HepG2 (cell line): ENCODE results near the gene RNASE11. TPM values are rescaled to one million over a fixed set of nuclear protein-coding genes. Genes with fewer than 3 reads are reported as not detected.

Experiments
- EEA1 ChIP-seq: sonication (generic); formaldehyde crosslinking; IDR thresholded peaks from 2 replicates; pipeline ENCODE4 v1.5.1; 2020; ENCODE audit warnings: mild to moderate bottlenecking, missing genetic modification reagents, borderline replicate concordance
- ESRRA ChIP-seq: sonication (generic); formaldehyde crosslinking; IDR thresholded peaks from 2 replicates; pipeline ENCODE4 v1.5.1; 2020; ENCODE audit warnings: mild to moderate bottlenecking, low read depth, missing genetic modification reagents
- MAFF ChIP-seq: IDR thresholded peaks from 2 replicates; pipeline ENCODE4 v1.6.1; 2011; ENCODE audit warnings: low read depth, low read length, improper control_type of control experiment
- NKX3-1 ChIP-seq: sonication (generic); formaldehyde crosslinking; IDR thresholded peaks from 2 replicates; pipeline ENCODE4 v1.5.0; 2020; ENCODE audit warnings: missing genetic modification reagents
- POLR2A ChIP-seq, 2 experiments: IDR thresholded peaks; 2 replicates each; pipeline ENCODE4 v1.6.1; 2011; ENCODE audit warnings: low read depth in 2 of 2, low read length in 2 of 2, mild to moderate bottlenecking in 1 of 2, moderate library complexity in 1 of 2; ENCODE audit not compliant: insufficient read depth in 1 of 2
- RBAK ChIP-seq: sonication (generic); formaldehyde crosslinking; IDR thresholded peaks from 2 replicates; pipeline ENCODE4 v1.5.1; 2020; ENCODE audit warnings: mild to moderate bottlenecking, missing genetic modification reagents
- REXO4 ChIP-seq: sonication (generic); formaldehyde crosslinking; IDR thresholded peaks from 2 replicates; pipeline ENCODE4 v1.8.0; 2022; ENCODE audit warnings: missing genetic modification reagents, mild to moderate bottlenecking, borderline replicate concordance
- RXRA ChIP-seq: sonication (generic); formaldehyde crosslinking; IDR thresholded peaks from 2 replicates; pipeline ENCODE4 v1.5.1; 2020; ENCODE audit warnings: missing genetic modification reagents
- RXRB ChIP-seq: IDR thresholded peaks from 2 replicates; pipeline ENCODE4 v1.6.1; 2016; ENCODE audit warnings: borderline replicate concordance, missing genetic modification reagents, missing compliant biosample characterization
- ZNF275 ChIP-seq: sonication (generic); formaldehyde crosslinking; IDR thresholded peaks from 2 replicates; pipeline ENCODE4 v1.8.0; 2022; ENCODE audit warnings: missing genetic modification reagents, mild to moderate bottlenecking, inconsistent platforms, borderline replicate concordance
- ZNF282 ChIP-seq: fragments of 450-650 bp; IDR thresholded peaks from 2 replicates; pipeline ENCODE4 v1.6.1; 2018; ENCODE audit not compliant: partially characterized antibody
- ZNF296 ChIP-seq: sonication (generic); formaldehyde crosslinking; conservative IDR thresholded peaks from 2 replicates; pipeline ENCODE4 v1.5.0; 2020; ENCODE audit warnings: mild to moderate bottlenecking, missing genetic modification reagents
- ZNF44 ChIP-seq: sonication (generic); formaldehyde crosslinking; IDR thresholded peaks from 2 replicates; pipeline ENCODE4 v1.5.1; 2020; ENCODE audit warnings: mild to moderate bottlenecking, missing genetic modification reagents
- ZNF768 ChIP-seq: sonication (generic); formaldehyde crosslinking; IDR thresholded peaks from 2 replicates; pipeline ENCODE4 v1.4.0; 2020; ENCODE audit warnings: missing genetic modification reagents
- ZNF781 ChIP-seq: sonication (generic); formaldehyde crosslinking; IDR thresholded peaks from 2 replicates; pipeline ENCODE4 v1.5.1; 2020; ENCODE audit warnings: borderline replicate concordance, mild to moderate bottlenecking, missing genetic modification reagents; ENCODE audit errors: not compliant biosample characterization
- polyA plus RNA-seq, 8 experiments: library from polyadenylated mRNA; depleted of rRNA in 3 of 8; stranded (reverse) in 7 of 8; unstranded in 1 of 8; fragments of >200 nt; fragmentation: Illumina TruSeq in 4 of 8; extraction: Trizol in 4 of 8; gene quantifications; 2 replicates each; pipeline versions ENCODE4 v1.2.1 to v1.2.3, GENCODE V29; 2011 to 2016; ENCODE audit warnings: low read depth in 4 of 8, missing spikeins in 1 of 8, mixed read lengths in 1 of 8; ENCODE audit not compliant: insufficient read depth in 1 of 8
- total RNA-seq, 5 experiments: library from RNA; depleted of rRNA; stranded (reverse); fragments of >200 nt; fragmentation: Illumina TruSeq; extraction: Trizol; gene quantifications; 2 replicates each; pipeline ENCODE4 v1.2.3, GENCODE V29; 2016; ENCODE audit warnings: low read depth in 1 of 5
- TF ChIP-seq, protein P1 (sequence below): sonication (generic); formaldehyde crosslinking; IDR thresholded peaks from 2 replicates; pipeline ENCODE4 v1.5.1; 2020; ENCODE audit warnings: mild to moderate bottlenecking, missing genetic modification reagents, moderate library complexity
- TF ChIP-seq, protein P2 (sequence below): sonication (generic); formaldehyde crosslinking; IDR thresholded peaks from 2 replicates; pipeline ENCODE4 v1.4.0; 2020; ENCODE audit warnings: missing genetic modification reagents; ENCODE audit errors: not compliant biosample characterization
- TF ChIP-seq, protein P3 (sequence below): sonication (generic); formaldehyde crosslinking; IDR thresholded peaks from 2 replicates; pipeline ENCODE4 v1.5.1; 2020; ENCODE audit warnings: missing genetic modification reagents, mild to moderate bottlenecking, borderline replicate concordance
- TF ChIP-seq, protein P4 (sequence below): sonication (generic); formaldehyde crosslinking; IDR thresholded peaks from 2 replicates; pipeline ENCODE4 v1.4.0; 2020; ENCODE audit warnings: mild to moderate bottlenecking, missing genetic modification reagents, borderline replicate concordance
- TF ChIP-seq, protein P5 (sequence below): sonication (generic); formaldehyde crosslinking; conservative IDR thresholded peaks from 2 replicates; pipeline ENCODE4 v1.8.0; 2022; ENCODE audit warnings: low read depth, missing genetic modification reagents

The RNASE11 gene
- total and polyA plus RNA-seq, 2 of the 13 experiments (the other 11 are each of a cell fraction or from before 2014, with no cell fraction given), result not detected

GRCh38 chr14:20613094-20614037, 25.6 kb upstream of the RNASE11 start (continued):
- TF ChIP-seq RXRA (CRISPR knock-in tag) (peak; percentile 86), EEA1 (no peak), NKX3-1 (CRISPR knock-in tag) (peak; percentile 75; the same call in 1 of the 2 replicates), REXO4 (CRISPR knock-in tag) (no peak), ZNF282 (no peak), ZNF44 (peak; percentile 91), ZNF781 (no peak), RBAK (CRISPR knock-in tag) (no peak), ZNF768 (CRISPR knock-in tag) (peak; percentile 79), ESRRA (CRISPR knock-in tag) (peak; percentile 65), ZNF296 (CRISPR knock-in tag) (no peak), RXRB (peak; percentile 79), ZNF275 (peak; percentile 76; the same call in 1 of the 2 replicates), POLR2A (IDR thresholded peaks at IDR 0.05; ENCODE audit: insufficient read depth in 1 of 2, low read depth in 2 of 2, low read length in 2 of 2) (no peak), MAFF (no peak)
- TF ChIP-seq, protein P1, sequence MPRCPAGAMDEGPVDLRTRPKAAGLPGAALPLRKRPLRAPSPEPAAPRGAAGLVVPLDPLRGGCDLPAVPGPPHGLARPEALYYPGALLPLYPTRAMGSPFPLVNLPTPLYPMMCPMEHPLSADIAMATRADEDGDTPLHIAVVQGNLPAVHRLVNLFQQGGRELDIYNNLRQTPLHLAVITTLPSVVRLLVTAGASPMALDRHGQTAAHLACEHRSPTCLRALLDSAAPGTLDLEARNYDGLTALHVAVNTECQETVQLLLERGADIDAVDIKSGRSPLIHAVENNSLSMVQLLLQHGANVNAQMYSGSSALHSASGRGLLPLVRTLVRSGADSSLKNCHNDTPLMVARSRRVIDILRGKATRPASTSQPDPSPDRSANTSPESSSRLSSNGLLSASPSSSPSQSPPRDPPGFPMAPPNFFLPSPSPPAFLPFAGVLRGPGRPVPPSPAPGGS (CRISPR knock-in tag), result peak; percentile 79; the same call in 1 of the 2 replicates
- TF ChIP-seq, protein P2, sequence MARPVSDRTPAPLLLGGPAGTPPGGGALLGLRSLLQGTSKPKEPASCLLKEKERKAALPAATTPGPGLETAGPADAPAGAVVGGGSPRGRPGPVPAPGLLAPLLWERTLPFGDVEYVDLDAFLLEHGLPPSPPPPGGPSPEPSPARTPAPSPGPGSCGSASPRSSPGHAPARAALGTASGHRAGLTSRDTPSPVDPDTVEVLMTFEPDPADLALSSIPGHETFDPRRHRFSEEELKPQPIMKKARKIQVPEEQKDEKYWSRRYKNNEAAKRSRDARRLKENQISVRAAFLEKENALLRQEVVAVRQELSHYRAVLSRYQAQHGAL (CRISPR knock-in tag), result peak; percentile 42
- TF ChIP-seq, protein P3, sequence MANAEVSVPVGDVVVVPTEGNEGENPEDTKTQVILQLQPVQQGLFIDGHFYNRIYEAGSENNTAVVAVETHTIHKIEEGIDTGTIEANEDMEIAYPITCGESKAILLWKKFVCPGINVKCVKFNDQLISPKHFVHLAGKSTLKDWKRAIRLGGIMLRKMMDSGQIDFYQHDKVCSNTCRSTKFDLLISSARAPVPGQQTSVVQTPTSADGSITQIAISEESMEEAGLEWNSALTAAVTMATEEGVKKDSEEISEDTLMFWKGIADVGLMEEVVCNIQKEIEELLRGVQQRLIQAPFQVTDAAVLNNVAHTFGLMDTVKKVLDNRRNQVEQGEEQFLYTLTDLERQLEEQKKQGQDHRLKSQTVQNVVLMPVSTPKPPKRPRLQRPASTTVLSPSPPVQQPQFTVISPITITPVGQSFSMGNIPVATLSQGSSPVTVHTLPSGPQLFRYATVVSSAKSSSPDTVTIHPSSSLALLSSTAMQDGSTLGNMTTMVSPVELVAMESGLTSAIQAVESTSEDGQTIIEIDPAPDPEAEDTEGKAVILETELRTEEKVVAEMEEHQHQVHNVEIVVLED (CRISPR knock-in tag), result peak; percentile 71; the same call in 1 of the 2 replicates
- TF ChIP-seq, protein P4, sequence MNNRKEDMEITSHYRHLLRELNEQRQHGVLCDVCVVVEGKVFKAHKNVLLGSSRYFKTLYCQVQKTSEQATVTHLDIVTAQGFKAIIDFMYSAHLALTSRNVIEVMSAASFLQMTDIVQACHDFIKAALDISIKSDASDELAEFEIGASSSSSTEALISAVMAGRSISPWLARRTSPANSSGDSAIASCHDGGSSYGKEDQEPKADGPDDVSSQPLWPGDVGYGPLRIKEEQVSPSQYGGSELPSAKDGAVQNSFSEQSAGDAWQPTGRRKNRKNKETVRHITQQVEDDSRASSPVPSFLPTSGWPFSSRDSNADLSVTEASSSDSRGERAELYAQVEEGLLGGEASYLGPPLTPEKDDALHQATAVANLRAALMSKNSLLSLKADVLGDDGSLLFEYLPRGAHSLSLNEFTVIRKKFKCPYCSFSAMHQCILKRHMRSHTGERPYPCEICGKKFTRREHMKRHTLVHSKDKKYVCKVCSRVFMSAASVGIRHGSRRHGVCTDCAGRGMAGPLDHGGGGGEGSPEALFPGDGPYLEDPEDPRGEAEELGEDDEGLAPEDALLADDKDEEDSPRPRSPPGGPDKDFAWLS, result no peak; the same call in 1 of the 2 replicates
- TF ChIP-seq, protein P5, sequence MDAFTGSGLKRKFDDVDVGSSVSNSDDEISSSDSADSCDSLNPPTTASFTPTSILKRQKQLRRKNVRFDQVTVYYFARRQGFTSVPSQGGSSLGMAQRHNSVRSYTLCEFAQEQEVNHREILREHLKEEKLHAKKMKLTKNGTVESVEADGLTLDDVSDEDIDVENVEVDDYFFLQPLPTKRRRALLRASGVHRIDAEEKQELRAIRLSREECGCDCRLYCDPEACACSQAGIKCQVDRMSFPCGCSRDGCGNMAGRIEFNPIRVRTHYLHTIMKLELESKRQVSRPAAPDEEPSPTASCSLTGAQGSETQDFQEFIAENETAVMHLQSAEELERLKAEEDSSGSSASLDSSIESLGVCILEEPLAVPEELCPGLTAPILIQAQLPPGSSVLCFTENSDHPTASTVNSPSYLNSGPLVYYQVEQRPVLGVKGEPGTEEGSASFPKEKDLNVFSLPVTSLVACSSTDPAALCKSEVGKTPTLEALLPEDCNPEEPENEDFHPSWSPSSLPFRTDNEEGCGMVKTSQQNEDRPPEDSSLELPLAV (CRISPR knock-in tag), result no peak
